Measurements from ENCODE around the gene SPINK5. TPM values are rescaled to one million over a fixed set of nuclear protein-coding genes. Genes with fewer than 3 reads are reported as not detected.

SPINK5 gene, protein sequence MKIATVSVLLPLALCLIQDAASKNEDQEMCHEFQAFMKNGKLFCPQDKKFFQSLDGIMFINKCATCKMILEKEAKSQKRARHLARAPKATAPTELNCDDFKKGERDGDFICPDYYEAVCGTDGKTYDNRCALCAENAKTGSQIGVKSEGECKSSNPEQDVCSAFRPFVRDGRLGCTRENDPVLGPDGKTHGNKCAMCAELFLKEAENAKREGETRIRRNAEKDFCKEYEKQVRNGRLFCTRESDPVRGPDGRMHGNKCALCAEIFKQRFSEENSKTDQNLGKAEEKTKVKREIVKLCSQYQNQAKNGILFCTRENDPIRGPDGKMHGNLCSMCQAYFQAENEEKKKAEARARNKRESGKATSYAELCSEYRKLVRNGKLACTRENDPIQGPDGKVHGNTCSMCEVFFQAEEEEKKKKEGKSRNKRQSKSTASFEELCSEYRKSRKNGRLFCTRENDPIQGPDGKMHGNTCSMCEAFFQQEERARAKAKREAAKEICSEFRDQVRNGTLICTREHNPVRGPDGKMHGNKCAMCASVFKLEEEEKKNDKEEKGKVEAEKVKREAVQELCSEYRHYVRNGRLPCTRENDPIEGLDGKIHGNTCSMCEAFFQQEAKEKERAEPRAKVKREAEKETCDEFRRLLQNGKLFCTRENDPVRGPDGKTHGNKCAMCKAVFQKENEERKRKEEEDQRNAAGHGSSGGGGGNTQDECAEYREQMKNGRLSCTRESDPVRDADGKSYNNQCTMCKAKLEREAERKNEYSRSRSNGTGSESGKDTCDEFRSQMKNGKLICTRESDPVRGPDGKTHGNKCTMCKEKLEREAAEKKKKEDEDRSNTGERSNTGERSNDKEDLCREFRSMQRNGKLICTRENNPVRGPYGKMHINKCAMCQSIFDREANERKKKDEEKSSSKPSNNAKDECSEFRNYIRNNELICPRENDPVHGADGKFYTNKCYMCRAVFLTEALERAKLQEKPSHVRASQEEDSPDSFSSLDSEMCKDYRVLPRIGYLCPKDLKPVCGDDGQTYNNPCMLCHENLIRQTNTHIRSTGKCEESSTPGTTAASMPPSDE
- not detected in 2 replicates for total RNA-seq

DNA sequence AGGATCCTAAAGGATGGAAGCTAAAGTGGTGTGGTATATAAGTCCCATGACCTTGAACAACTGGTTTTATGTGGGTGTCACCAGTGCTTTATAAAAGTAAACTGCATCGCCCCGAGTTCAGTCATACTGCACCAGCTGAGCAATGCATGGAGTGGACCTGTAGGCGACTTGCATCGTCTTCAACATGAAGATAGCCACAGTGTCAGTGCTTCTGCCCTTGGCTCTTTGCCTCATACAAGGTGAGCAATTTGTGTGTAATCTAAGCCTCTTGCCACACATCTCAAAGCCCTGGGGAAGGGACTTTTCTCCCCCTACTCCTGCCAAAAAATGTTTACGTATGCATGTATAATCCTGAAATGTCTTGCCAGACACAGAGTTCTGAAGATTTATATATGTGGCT, at the start of gene SPINK5:
Gene SPINK5 (plus strand): TSS at position 120 of the 400 bp plus-strand sequence. CDS start 65 bp downstream, at position 185.

DNA sequence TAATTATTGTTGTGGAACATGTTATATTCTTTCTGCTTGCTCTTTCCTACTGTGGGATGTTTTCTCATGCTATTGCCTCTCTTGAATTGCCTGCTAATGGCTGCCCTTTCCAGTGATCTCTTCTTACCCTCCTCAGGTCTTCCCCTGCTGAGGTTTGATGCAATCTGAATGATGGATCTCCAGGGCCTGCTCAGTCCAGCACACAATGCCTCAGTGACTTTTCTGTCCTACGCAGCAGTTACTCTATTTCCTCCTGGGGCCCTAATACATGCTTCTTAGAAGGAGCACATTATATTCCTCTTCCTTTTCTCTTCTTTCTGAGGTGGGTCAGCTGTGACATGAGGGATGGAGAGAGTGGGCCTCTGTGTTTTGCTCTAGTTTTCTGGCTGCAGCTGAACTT, 104.5 kb downstream of the SPINK5 start, which contains the start of gene SPINK14:
Gene SPINK14 (plus strand): TSS at position 301 of the 400 bp plus-strand sequence. CDS start 1,187 bp downstream, outside the sequence.

Other genes starting within 250 kb of the SPINK5 start
- 0.33 TPM in 1 of 2 replicates, not detected in the other for gene SPINK1, start 232.3 kb upstream of the SPINK5 start, total RNA-seq
- gene SCGB3A2, start 185.3 kb upstream of the SPINK5 start, total RNA-seq = not detected in 2 replicates
- gene C5orf46, start 157.4 kb upstream of the SPINK5 start, total RNA-seq = not detected in 2 replicates
- not detected in 2 replicates for gene SPINK14, start 104.6 kb downstream of the SPINK5 start, total RNA-seq
- not detected in 2 replicates for gene SPINK6, start 139.1 kb downstream of the SPINK5 start, total RNA-seq
- not detected in 2 replicates for gene MARCOL, start 174.5 kb downstream of the SPINK5 start, total RNA-seq
- 0.22 and 0.37 TPM in 2 replicates for gene SPINK13, start 204.8 kb downstream of the SPINK5 start, total RNA-seq
- gene SPINK7, start 248.4 kb downstream of the SPINK5 start, total RNA-seq = not detected in 2 replicates